Measurements from ENCODE around the gene DIDO1. TPM values are rescaled to one million over a fixed set of nuclear protein-coding genes. Genes with fewer than 3 reads are reported as not detected.

The DIDO1 gene
- total RNA-seq, 1 donor from 2014 or later, result 37.9 TPM

GRCh38 chr20:62922451-62922921 is 3.8 kb downstream of the DIDO1 start:
- TF ChIP-seq CTCF (IDR thresholded peaks at IDR 0.05; ENCODE audit: insufficient read depth, low read length, poor library complexity, severe bottlenecking), result no peak
- H3K27me3 ChIP-seq (ENCODE audit: control insufficient read depth, insufficient read depth, low read length), result no peaks in the 10 kb centered on the region
- H3K4me3 ChIP-seq (ENCODE audit: low read depth, low read length), result no peak overlapping the region
- DNase-seq (ENCODE audit: low read depth), result no peak
- H3K36me3 ChIP-seq (ENCODE audit: control insufficient read depth, insufficient read depth, low read length), result no peaks in the 10 kb centered on the region

- Histone ChIP-seq H3K27me3 (ENCODE audit: control insufficient read depth, insufficient read depth, low read length) (no peaks in the 10 kb centered on the region), H3K4me3 (ENCODE audit: low read depth, low read length) (no peak overlapping the region), H3K36me3 (ENCODE audit: control insufficient read depth, insufficient read depth, low read length) (no peaks in the 10 kb centered on the region)
- DNase-seq (ENCODE audit: low read depth), result no peak
- TF ChIP-seq CTCF (IDR thresholded peaks at IDR 0.05; ENCODE audit: insufficient read depth, low read length, poor library complexity, severe bottlenecking), result peak; percentile 65
Measured at GRCh38 chr20:62921119-62921687, 5.1 kb downstream of the DIDO1 start.

GRCh38 chr20:62920039-62920645 is 6.2 kb downstream of the DIDO1 start:
- DNase-seq (ENCODE audit: low read depth), result no peak
- Histone ChIP-seq H3K4me3 (ENCODE audit: low read depth, low read length) (no peak overlapping the region), H3K27me3 (ENCODE audit: control insufficient read depth, insufficient read depth, low read length) (no peaks in the 10 kb centered on the region), H3K36me3 (ENCODE audit: control insufficient read depth, insufficient read depth, low read length) (no peaks in the 10 kb centered on the region)
- no peak for TF ChIP-seq CTCF (IDR thresholded peaks at IDR 0.05; ENCODE audit: insufficient read depth, low read length, poor library complexity, severe bottlenecking)

GRCh38 chr20:62918831-62919230 is 7.5 kb downstream of the DIDO1 start:
- no peak for DNase-seq (ENCODE audit: low read depth)
- Histone ChIP-seq H3K27me3 (ENCODE audit: control insufficient read depth, insufficient read depth, low read length) (no peaks in the 10 kb centered on the region), H3K36me3 (ENCODE audit: control insufficient read depth, insufficient read depth, low read length) (no peaks in the 10 kb centered on the region), H3K4me3 (ENCODE audit: low read depth, low read length) (no peak overlapping the region)
- no peak for TF ChIP-seq CTCF (IDR thresholded peaks at IDR 0.05; ENCODE audit: insufficient read depth, low read length, poor library complexity, severe bottlenecking)

- no peak overlapping the region for H3K4me3 ChIP-seq (ENCODE audit: low read depth, low read length)
- no peak for DNase-seq (ENCODE audit: low read depth)
- H3K27me3 ChIP-seq (ENCODE audit: control insufficient read depth, insufficient read depth, low read length), result no peaks in the 10 kb centered on the region
- peaks cover under 1% of the 10 kb centered on the region for H3K36me3 ChIP-seq (ENCODE audit: control insufficient read depth, insufficient read depth, low read length)
- TF ChIP-seq CTCF (IDR thresholded peaks at IDR 0.05; ENCODE audit: insufficient read depth, low read length, poor library complexity, severe bottlenecking), result no peak
Measured at GRCh38 chr20:62918147-62918546, 8.2 kb downstream of the DIDO1 start.

- no peak overlapping the region for H3K4me3 ChIP-seq (ENCODE audit: low read depth, low read length)
- H3K36me3 ChIP-seq (ENCODE audit: control insufficient read depth, insufficient read depth, low read length), result peaks cover 1% of the 10 kb centered on the region
- no peak for DNase-seq (ENCODE audit: low read depth)
- TF ChIP-seq CTCF (IDR thresholded peaks at IDR 0.05; ENCODE audit: insufficient read depth, low read length, poor library complexity, severe bottlenecking), result no peak
- H3K27me3 ChIP-seq (ENCODE audit: control insufficient read depth, insufficient read depth, low read length), result no peaks in the 10 kb centered on the region
Measured at GRCh38 chr20:62917720-62918119, 8.6 kb downstream of the DIDO1 start.

Measured in kidney epithelial cell (primary cell).